ENCODE measurements around the gene FYB1.
"Not testable (repeated sequence)": the region's sequence is repeated elsewhere in the genome, so short reads cannot be mapped to it uniquely, and the experiment has no call there.

The FYB1 gene, protein sequence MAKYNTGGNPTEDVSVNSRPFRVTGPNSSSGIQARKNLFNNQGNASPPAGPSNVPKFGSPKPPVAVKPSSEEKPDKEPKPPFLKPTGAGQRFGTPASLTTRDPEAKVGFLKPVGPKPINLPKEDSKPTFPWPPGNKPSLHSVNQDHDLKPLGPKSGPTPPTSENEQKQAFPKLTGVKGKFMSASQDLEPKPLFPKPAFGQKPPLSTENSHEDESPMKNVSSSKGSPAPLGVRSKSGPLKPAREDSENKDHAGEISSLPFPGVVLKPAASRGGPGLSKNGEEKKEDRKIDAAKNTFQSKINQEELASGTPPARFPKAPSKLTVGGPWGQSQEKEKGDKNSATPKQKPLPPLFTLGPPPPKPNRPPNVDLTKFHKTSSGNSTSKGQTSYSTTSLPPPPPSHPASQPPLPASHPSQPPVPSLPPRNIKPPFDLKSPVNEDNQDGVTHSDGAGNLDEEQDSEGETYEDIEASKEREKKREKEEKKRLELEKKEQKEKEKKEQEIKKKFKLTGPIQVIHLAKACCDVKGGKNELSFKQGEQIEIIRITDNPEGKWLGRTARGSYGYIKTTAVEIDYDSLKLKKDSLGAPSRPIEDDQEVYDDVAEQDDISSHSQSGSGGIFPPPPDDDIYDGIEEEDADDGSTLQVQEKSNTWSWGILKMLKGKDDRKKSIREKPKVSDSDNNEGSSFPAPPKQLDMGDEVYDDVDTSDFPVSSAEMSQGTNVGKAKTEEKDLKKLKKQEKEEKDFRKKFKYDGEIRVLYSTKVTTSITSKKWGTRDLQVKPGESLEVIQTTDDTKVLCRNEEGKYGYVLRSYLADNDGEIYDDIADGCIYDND

DNA sequence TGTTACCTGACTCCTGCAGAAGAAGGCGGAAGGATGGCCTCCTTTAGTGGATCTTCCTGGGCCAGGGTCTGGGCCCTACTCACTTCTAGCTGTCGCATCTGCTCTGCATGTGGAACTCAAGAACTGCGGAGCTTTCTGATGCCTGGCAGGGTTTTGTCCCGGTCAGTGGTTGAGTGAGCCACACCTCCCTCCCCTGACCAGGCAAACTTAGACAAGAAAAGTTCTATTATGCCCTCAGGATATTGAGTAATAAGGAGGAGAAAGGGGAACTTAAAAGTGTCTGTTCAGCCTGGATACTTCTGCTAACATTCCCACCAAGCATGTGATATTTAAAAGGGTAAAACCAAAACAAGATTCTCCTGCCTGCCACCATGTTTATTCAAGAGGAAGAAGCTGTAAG is at the start of gene FYB1:
Gene FYB1, minus strand, starts transcription at position 127 of the 400 bp plus-strand sequence. CDS start 16,603 bp downstream, outside the sequence.
- DNase-seq, result no peak

DNA sequence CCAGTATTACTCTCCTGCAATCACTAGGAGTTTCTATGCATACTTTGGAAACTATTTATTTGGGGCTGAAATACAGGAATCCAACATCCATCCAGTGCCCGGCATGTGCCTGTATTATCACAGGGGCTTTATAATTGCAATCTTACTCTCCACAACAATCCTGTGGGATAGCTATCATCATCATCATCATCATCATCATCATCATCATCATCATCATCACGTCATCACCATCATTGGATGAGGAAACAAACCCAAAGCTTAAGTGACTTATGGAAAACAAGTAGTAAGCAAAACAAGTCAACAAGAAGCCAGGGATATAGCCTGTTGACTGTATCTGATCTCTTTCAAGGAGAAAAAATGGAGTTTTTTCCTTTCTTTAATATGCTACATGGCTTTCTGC is 47.8 kb upstream of the FYB1 start:
- DNase-seq, result no peak

DNA sequence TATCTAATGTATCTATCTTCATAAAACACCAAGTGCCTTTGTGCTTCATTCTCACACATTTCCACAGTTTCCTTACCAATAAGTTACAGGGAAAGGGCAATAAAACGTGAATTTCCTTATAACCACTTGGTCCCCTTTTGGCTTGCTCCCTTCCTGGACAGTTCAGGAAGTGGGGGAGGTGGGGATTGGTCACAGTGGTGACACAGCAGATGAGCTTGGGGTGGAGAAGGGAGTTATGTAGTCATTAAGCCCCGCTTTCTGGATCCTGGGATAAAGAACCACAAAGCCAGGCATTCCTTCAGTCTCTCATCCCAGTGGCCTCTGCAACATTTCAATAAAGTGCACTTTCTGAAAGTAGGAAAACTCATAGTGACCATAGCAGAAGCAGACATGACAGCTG is 47.1 kb upstream of the FYB1 start:
- no peak for DNase-seq

DNA sequence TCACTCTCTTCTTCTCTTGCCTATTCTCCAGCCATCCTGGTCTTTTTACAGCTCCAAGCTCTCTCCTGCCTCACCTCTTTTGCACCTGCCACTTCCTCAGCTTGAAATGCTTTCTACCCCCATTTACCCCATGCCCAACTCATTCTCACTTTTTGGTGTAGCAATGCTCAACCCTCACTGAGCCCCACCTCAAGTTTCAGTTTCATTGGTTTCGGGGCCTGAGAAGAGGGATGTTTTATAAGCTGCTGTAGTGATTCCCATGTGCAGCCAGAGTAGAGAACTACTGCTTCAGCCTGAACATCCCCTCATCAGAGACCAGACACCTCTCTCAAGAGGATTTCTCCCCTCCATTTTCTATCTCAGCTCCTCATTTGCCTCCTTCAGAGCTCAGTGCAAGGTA is 45.2 kb upstream of the FYB1 start:
- no peak for DNase-seq

DNA sequence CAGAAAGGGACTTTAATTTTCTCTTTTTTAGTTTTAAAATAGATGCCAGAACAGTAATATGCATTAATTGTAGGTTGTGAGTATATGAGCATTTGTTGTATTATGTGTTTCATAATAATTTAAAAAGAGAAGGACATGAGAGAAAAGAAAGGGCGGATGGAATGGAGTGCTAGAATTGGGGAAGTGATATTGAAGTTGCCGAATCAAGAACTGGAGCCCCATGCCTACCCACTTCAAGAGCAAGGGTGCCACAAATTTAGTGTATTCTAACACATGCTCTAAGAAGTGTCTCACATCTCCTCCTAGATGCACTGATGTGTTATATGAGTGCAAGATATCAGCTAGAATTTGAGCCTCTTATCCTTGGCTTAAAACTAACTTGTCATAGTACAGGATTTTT is 43.6 kb upstream of the FYB1 start:
- DNase-seq, result no peak

DNA sequence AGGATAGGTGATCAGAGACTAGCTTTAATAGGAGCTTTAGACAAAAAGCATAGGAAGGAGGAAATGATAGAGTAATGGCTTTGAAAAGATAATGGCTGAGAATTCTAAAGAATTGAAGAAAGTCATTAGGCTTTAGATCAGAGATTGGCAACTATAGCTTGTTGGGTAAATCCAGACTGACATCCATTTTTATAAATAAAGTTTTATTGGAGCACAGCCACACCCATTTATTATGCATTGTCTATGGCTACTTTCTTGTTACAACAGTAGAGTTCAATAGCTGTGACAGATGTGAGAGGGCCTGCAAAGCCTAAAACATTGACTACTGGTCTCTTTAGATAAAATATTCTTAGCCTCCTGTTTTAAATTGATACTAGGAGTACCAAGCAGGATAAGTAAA is 40.7 kb upstream of the FYB1 start:
- DNase-seq, result no peak

DNA sequence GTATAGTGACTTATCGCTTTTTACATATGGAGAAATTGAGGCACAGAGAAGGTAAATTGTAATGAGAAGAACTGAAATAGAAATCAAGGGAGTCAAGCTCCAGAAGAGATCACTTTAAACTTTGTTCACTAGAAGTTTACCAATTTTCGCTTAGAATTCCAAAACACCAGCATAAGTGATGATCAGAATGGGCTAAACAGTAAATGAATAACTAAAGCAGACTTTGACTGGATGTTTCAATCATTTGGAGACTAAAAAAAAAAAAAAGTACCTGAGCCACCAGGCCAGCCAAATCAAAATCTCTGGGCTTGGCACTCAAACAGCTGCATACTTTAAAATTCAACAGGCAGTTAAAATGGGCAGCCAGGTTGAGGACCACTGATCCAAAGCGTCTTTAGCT is 38.2 kb upstream of the FYB1 start:
- no peak for DNase-seq

DNA sequence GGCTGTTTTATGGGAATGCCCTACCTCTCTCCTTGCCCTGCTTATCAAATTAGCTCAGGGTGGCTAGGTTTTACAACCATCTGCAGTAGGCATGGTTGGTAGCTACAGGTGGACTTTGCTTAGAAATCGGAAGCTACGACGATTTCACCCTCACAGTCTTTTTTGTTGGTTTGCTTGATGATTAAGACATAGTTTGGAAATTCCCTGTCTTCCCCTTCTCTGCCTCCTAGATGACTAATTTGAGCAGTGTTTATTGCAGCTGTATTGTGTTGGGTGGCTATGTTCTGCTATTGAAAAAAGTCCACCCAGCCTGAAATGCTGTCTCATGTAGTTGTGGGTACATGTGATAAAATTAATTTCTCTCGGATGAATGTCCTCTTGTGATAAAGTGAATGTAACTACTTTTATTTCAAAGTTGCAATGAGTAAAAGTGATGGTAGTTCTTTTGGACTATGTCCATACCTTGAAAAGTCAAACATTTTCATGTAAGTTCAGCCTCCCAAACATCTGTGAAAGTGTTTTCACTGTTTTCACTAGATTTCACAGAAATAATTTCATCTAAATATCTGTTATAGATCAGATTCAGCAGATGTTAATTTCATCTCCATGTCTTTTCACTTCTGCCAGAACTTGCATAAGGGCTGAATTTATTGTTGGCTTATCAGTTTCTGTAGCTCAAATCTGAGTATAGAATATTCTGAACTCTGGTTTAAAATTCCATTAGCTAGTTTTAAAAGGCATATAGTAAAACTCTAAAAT is 37.3 kb upstream of the FYB1 start:
- DNase-seq, result no peak

DNA sequence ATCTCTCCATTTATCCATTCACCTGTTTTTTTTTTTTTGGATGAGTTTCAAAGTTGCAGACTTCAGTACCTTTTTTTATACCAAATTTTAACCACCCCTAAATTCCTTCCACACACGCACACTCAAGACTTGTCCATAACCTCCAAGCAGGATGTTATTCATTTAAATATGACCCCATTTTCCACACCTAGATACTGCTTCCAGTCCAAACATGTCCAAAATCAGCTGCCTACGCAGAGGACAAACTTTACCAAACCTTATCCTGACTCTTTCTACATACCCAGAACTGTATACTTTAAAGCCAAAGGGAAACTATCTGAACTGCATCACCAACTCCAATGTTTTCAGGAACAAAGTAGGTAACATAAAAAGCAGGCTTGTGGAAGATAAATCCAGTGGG is 36.0 kb upstream of the FYB1 start:
- no peak for DNase-seq

DNA sequence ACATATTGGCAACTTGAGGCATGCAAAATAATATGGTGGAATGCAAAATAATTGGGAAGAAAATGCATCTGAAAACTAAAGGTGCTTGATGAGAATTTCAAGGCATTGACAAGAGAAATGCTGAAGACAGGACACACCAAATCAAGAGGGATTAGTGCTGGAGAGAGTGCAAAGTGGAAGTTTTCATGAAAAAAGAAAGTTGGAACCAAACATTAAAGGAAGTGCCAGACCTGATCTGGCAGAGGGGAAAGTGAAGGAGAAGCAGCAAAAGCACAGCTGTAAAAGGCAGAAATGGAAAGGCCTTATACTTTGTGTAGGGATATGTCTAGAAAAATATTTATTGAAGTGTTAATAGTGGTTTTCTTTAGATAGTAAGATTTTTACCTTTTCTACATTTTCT is 35.3 kb upstream of the FYB1 start:
- DNase-seq, result no peak

DNA sequence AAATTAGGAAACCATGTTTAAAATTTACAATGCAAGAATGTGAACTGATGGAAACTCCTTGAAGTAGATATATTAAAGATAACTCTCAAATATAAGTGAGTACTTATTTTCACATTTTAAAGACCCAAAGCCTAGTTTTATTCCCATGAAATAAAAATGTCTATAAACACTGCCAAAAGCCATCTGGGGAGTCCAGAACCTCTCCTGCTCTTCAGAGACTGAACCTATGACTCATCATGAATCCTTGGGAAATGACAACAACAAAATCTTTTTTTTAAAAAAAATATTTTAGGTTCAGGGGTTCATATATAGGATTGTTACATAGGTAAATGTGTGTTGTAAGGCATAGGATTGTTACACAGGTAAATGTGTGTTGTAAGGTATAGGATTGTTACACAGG is 33.8 kb upstream of the FYB1 start:
- DNase-seq, result no peak

DNA sequence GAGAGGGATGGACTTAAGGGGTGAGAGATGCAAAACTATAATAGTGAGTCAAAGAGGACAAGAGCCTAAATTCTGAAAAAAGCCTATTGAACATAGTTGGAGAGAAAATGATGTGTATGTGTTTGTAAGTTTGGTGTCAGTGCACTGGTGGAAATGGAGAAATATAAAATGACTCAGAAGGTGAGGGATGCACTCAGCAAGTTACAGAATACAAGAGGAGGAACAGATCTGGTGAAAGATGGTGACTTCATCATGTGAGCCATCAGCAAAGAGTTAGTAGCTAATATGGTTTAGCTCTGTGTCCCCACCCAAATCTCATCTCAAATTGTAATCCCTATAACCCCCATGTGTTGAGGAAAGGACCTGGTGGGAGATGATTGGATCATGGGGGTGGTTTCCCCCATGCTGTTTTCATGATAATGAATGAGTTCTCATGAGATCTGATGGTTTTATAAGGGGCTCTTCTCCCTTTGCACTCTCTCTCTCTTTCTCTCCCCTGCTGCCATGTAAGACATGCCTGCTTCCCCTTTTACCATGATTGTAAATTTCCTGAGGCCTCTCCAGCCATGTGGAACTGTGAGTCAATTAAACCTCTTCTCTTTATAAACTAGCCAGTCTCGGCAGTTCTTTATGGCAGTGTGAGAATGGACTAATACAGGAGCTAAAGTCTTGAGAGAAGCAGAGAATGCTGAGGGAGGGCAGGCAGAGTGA is 30.4 kb upstream of the FYB1 start:
- no peak for DNase-seq

DNA sequence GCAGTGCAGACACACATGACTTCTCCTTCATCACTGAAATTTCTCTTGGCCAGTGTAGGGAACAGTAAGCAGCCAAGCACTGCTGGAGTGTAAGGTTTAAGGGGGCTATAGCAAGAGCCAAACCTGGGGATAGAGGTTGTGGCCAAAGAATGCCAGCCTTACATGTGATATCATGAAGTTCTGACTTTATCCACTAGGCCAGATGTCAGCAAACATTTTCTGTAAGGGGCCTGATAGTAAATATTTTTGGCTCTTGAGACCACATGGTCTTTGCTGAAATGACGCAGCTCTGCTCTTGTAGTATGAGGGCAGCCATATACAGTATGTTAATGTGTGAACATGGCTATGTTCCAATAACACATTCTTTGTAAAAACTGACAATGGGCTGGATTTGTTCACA is 29.7 kb upstream of the FYB1 start:
- no peak for DNase-seq

DNA sequence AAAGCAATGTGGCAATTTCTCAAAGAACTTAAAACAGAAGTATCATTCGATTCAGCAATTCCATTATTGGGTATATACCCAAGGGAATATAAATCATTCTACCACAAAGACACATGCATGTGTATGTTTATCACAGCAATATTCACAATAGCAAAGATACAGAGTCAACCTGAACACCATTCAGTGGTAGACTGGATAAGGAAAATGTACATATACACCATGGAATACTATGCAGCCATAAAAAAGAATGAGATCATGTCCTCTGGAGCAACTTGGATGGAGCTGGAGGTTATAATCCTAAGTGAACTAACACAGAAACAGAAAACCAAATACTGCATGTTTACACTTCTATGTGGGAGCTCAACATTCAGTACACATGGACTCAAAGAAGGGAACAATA is 21.4 kb upstream of the FYB1 start:
- DNase-seq, result no peak

DNA sequence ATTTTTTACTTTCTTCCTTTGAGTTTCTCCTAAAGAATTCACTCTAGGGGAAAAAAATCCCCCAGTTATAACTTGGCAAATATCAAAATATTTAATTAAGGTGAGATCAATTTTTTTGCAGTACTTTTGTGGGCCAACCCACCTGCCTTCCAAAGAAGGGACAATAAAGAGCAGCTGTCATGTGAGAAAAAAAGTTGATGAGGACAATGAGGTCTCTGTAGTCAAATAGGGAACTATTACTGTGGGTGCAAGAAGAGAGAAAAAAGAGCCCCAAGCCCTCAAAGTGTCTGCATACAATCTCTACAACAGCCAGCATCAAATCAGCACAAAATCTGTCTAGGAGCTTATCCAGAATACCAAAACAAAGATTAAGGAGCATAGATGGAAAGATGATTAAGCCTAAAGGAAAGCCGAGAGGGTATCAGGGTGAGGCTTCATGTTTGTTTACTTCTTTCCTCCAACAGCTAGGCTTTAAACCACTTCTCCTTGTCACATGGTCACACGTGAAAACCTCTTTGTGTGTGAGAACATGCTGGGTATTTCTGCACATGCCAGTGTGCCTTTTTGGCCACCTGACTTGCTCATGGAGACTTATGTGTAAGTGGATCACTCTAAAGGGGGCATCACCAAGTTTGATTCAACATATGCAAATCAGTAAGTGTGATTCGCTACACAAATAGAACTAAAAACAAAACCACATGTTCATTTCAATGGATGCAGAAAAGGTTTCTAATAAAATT is 19.2 kb upstream of the FYB1 start:
- no peak for DNase-seq

DNA sequence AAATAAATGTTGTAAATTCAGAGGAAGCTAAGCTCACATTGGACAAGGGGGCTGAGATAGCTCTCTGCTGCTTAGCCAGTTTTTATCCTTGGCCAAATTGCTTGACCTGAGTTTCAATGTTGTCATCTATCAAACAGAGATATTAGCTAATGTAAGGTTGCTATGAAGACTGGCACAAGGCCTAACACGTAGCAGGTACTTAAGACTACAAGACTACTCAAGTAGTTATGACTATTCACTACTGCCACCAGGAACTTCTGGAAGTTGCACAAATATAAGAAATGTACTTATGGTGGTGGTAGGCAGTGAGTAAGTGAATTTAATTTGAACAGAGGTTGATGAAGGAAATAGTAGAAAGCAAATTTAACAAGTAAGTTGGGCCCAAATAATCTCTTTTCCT is 17.4 kb upstream of the FYB1 start:
- no peak for DNase-seq

DNA sequence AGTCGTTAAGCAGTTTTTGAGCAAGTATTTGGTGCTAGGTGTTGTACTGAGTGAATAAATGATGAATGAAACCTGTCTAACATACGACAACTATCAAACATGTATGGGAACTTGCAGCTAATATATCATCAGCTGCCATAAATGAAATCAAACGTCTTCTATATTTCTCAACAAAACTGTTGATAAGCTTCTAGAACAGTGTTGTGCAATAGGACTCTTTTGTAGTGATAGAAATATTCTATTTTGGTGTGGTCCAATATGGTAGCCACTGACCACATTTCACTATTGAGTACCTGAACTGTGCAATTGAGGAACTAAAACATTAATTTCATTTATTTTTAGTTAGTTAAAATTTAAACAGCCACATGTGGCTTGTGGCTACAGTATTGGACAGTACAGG is 16.3 kb upstream of the FYB1 start:
- DNase-seq, result no peak

DNA sequence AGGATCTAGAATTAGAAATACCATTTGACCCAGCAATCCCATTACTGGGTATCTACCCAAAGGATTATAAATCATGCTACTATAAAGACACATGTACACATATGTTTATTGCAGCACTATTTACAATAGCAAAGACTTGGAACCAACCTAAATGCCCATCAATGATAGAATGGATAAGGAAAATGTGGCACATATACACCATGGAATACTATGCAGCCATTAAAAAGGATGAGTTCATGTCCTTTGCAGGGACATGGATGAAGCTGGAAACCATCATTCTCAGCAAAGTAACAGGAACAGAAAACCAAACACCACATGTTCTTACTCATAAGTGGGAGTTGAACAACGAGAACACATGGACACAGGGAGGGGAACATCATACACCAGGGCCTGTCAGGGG is 15.1 kb upstream of the FYB1 start:
- not testable (repeated sequence) for DNase-seq

DNA sequence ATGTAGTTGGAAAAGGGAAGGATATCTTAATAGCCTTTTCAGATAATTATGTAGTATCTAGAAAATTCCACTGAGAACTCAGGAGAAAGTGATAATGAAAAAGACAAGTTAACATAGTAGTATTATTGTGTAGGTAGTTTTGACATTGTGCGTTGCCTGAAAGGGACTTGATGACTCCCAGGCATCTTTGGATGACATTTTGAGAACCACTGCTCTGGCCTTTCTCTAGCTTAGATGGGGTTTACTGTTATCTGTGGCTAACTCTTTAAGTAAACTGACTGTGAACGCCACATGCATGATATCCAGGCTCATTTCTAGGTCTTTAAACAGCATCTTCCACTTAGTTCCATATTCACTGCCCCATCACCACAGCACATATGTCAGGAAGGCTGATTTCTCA is 14.4 kb upstream of the FYB1 start:
- no peak for DNase-seq

DNA sequence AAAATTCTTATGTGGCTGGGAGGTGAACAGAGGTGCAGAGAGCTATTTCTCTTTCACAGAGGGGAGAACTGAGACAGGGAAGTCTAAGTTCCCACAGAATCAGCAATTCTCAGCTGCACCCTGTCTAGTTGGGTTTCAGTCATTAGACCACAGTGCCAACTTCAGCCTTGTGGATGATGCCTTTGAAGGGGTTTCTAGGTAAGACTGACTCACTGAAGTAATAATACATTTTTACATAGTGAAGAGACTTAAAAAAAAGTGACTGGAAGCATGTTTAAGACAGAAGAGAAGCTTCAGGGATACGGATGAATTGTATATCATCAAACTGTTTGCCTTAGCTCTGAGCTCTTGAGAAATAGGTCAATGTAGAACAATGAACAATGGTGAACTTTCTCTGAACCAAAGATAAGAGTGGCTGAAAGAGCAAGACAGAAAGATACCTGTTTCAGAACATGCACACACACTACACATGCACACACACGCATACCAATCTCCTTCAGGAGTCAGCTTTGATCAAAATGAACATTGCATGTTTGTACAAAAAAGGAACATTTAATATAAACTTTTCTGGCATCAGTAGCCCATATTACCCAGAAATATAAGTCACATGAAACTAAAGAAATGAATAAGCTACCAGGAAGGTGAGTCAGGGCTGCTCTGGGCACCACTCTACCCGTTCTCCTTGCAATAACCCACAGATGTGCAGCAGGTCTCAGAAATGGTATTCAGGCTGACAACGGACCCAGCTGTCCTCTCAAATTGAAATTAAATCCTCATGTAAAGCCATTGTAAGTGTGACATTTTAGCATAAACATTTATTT is 12.6 kb upstream of the FYB1 start:
- no peak for DNase-seq

DNA sequence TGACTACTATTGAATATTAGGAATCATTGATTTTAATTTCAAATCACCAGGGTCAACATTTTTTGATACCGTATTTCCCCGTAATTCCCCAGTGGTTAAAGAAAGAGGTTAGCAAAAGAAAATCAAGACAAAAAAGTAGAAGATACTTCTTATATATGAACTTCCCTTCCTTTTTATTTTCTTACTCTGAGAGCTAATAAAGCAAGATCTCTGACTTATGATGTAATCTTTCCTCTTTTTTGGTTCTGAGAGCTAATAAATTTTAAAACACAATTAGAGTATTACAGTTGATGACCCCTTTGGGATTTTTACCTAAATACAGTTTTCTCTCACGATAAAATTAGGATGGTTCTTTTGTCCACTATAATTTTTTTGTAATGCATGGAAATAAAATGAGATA is 9.2 kb upstream of the FYB1 start:
- no peak for DNase-seq

Measured in activated T-cell treated with anti-CD3 and anti-CD28 coated beads, Interleukin-2, amount 50 U/mL, for 1 hour (primary cell).